Fibroblast of lung (primary cell): ENCODE measurements around the gene TEDC1. TPM values are rescaled to one million over a fixed set of nuclear protein-coding genes. Genes with fewer than 3 reads are reported as not detected.

ENCODE experiments used
- DNase-seq, 2 donors: peaks; one replicate each; pipeline versions ENCODE4 v3.0.0 to v3.0.0-alpha.2; 2010; ENCODE audit warnings: low read depth in 2 of 2
- H2AFZ ChIP-seq: 2 replicates; pipeline ENCODE4 v1.5.1; 2012; ENCODE audit warnings: low read length, control low read depth, inconsistent platforms
- H3K27ac ChIP-seq: 2 replicates; pipeline ENCODE4 v1.5.1; 2011; ENCODE audit warnings: low read length, control low read depth; ENCODE audit not compliant: insufficient read depth
- H3K27me3 ChIP-seq: 2 replicates; pipeline ENCODE4 v1.5.1; 2011; ENCODE audit warnings: mild to moderate bottlenecking, low read length; ENCODE audit not compliant: control insufficient read depth, insufficient read depth
- H3K36me3 ChIP-seq: 2 replicates; pipeline ENCODE4 v1.5.1; 2011; ENCODE audit warnings: low read length; ENCODE audit not compliant: control insufficient read depth, insufficient read depth
- H3K4me1 ChIP-seq: 2 replicates; pipeline ENCODE4 v1.5.1; 2011; ENCODE audit warnings: low read length; ENCODE audit not compliant: control insufficient read depth, insufficient read depth; ENCODE audit errors: extremely low read depth
- H3K4me2 ChIP-seq: 2 replicates; pipeline ENCODE4 v1.5.1; 2011; ENCODE audit warnings: low read length, control low read depth; ENCODE audit not compliant: insufficient read depth; ENCODE audit errors: extremely low read depth
- H3K4me3 ChIP-seq, 4 experiments: fragments of 200-600 bp in 1 of 4; sonication (generic) in 1 of 4; replicated peaks in 1 of 4; 2 replicates each; pipeline ENCODE4 v1.5.1; 2011 to 2016; ENCODE audit warnings: low read length in 4 of 4, low read depth in 3 of 4, mild to moderate bottlenecking in 3 of 4, control low read depth in 2 of 4, inconsistent platforms in 1 of 4, mixed read lengths in 1 of 4; ENCODE audit not compliant: insufficient read depth in 1 of 4; ENCODE audit errors: control extremely low read depth in 1 of 4
- H3K79me2 ChIP-seq: 2 replicates; pipeline ENCODE4 v1.5.1; 2012; ENCODE audit warnings: mild to moderate bottlenecking, low read length, inconsistent platforms; ENCODE audit not compliant: control insufficient read depth, insufficient read depth
- H3K9ac ChIP-seq: 2 replicates; pipeline ENCODE4 v1.5.1; 2011; ENCODE audit warnings: mild to moderate bottlenecking, low read length, control low read depth; ENCODE audit not compliant: insufficient read depth
- H3K9me3 ChIP-seq: 2 replicates; pipeline ENCODE4 v1.5.1; 2012; ENCODE audit warnings: low read depth, low read length; ENCODE audit not compliant: control insufficient read depth, insufficient read depth
- H4K20me1 ChIP-seq: 2 replicates; pipeline ENCODE4 v1.5.1; 2011; ENCODE audit warnings: low read length; ENCODE audit not compliant: control insufficient read depth, insufficient read depth; ENCODE audit errors: extremely low read depth
- EZH2 ChIP-seq: IDR thresholded peaks from 2 replicates; pipeline ENCODE4 v1.5.1; 2012; ENCODE audit warnings: low read length, control low read depth, mild to moderate bottlenecking; ENCODE audit errors: missing control alignments
- polyA plus RNA-seq, 2 donors: library from polyadenylated mRNA; depleted of rRNA in 1 of 2; stranded (reverse) in 1 of 2; unstranded in 1 of 2; fragments of >200 nt; gene quantifications; 2 replicates each; pipeline ENCODE4 v1.2.1, GENCODE V29; 2011 to 2012; ENCODE audit warnings: missing spikeins in 1 of 2
- total RNA-seq: library from RNA; depleted of rRNA; stranded (reverse); fragments of >200 nt; gene quantifications from 2 replicates; pipeline ENCODE4 v1.2.1, GENCODE V29; 2014
- TF ChIP-seq, protein P1 (sequence below), 2 donors: IDR thresholded peaks in 1 of 2; conservative IDR thresholded peaks in 1 of 2; 1 replicate in 1 of 2; 2 replicates in 1 of 2; pipeline ENCODE4 v1.5.1; 2011 to 2012; ENCODE audit warnings: low read length in 2 of 2, control low read depth in 1 of 2, inconsistent platforms in 1 of 2, low read depth in 1 of 2, mild to moderate bottlenecking in 1 of 2

TEDC1 gene
- total and polyA plus RNA-seq, 2 donors (not counting 1 experiment from before 2014, with no cell fraction given) = 0.69 to 2.5 TPM

DNA sequence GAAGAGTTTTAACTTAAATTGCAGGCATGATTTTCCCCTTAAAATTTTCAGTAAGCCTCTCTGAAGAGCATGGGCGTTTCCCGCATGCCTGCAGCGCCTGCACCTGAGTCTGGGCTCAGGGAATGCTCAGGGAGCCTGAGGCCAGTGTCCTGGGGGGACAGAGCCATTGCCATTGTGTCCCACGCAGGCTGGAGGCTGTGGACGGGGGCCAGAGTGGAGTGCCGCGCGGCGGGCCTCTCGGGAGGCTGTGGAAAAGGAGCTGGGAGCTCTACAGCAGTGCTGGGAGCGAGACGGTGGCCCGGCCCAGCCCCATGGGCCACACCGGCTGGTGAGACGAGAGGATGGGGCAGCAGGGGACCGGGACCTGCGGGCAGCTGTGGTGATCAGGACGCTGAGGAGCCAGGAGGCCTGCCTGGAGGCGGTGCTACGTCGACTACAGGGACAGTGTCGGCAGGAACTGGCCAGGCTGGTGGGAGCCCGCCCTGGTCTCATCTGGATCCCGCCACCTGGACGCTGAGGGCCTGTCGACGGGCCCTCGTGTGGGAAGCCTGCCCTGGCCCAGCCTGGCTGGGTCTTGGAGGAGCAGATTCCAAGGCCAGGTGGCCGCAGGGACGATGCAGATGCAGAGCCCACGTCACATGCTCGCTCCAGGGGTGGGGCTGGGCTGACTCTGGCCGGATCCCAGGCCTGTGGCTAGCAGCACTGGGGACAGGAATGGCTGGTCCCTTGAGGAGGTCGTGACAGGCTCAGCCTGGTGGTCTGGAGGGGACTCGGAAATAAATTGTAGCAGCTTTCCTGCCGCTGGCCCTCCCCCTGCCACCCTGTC is 7.6 kb downstream of the TEDC1 start:
- Histone ChIP-seq H3K4me3 (no peak overlapping the region), H3K4me1 (no peaks in the 10 kb centered on the region), H2AFZ (no peak overlapping the region), H3K9me3 (no peaks in the 10 kb centered on the region), H3K27ac (no peak overlapping the region), H4K20me1 (no peaks in the 10 kb centered on the region), H3K79me2 (no peaks in the 10 kb centered on the region), H3K27me3 (no peaks in the 10 kb centered on the region), H3K9ac (no peak overlapping the region), H3K4me2 (no peak overlapping the region), H3K36me3 (no peaks in the 10 kb centered on the region)
- no peak for DNase-seq
- TF ChIP-seq, protein P1, sequence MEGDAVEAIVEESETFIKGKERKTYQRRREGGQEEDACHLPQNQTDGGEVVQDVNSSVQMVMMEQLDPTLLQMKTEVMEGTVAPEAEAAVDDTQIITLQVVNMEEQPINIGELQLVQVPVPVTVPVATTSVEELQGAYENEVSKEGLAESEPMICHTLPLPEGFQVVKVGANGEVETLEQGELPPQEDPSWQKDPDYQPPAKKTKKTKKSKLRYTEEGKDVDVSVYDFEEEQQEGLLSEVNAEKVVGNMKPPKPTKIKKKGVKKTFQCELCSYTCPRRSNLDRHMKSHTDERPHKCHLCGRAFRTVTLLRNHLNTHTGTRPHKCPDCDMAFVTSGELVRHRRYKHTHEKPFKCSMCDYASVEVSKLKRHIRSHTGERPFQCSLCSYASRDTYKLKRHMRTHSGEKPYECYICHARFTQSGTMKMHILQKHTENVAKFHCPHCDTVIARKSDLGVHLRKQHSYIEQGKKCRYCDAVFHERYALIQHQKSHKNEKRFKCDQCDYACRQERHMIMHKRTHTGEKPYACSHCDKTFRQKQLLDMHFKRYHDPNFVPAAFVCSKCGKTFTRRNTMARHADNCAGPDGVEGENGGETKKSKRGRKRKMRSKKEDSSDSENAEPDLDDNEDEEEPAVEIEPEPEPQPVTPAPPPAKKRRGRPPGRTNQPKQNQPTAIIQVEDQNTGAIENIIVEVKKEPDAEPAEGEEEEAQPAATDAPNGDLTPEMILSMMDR (conservative IDR thresholded peaks at IDR 0.05 in 1 of 2, IDR thresholded peaks at IDR 0.05 in 1 of 2; ENCODE audit: low read depth in 1 of 2, low read length in 2 of 2) = no peak
- TF ChIP-seq EZH2 = no peak

DNA sequence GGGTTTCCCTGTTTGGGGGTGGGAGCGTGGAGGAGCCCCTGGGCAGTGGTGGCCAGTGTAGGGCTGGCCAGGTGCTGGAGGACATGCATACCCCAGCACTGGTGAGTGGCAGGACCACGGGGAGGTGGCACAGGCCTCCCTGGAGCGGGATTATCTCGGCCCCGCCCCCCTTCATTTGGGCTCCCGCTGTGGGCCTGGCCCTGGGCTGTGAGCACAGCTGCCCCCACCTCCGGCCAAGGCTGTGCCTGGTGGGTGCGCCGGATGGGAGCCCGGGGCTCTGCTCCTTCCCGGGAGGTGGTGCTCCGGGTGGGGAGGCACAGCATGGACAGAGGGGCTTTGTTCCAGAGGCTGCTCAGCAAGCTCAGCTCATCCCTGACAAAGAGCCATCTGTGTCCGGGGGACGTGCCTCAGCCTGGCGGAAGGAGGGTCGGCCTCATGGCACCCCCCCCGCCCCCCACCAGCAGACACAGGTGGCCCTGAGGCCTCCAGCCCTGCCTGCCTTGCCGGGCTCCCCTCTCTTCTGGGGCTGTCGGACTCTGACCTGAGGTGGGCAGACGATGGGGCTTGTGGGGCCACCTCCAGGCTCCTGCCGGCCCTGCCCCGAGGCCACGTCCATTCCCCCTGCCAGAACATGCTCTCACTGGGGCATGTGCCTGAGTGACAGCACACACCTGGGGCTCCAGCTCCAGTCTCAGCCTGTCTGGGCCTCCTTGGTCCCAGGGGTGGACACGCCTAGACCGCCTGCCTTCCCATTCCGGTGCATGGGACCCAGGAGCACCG is 8.4 kb downstream of the TEDC1 start:
- Histone ChIP-seq H2AFZ (no peak overlapping the region), H3K9me3 (no peaks in the 10 kb centered on the region), H3K4me1 (no peaks in the 10 kb centered on the region), H3K36me3 (no peaks in the 10 kb centered on the region), H4K20me1 (no peaks in the 10 kb centered on the region), H3K4me3 (no peak overlapping the region), H3K27ac (no peak overlapping the region), H3K9ac (no peak overlapping the region), H3K27me3 (no peaks in the 10 kb centered on the region), H3K79me2 (no peaks in the 10 kb centered on the region), H3K4me2 (no peak overlapping the region)
- TF ChIP-seq, protein P1 (conservative IDR thresholded peaks at IDR 0.05 in 1 of 2, IDR thresholded peaks at IDR 0.05 in 1 of 2; ENCODE audit: low read depth in 1 of 2, low read length in 2 of 2) = no peak
- no peak for TF ChIP-seq EZH2
- DNase-seq = no peak

DNA sequence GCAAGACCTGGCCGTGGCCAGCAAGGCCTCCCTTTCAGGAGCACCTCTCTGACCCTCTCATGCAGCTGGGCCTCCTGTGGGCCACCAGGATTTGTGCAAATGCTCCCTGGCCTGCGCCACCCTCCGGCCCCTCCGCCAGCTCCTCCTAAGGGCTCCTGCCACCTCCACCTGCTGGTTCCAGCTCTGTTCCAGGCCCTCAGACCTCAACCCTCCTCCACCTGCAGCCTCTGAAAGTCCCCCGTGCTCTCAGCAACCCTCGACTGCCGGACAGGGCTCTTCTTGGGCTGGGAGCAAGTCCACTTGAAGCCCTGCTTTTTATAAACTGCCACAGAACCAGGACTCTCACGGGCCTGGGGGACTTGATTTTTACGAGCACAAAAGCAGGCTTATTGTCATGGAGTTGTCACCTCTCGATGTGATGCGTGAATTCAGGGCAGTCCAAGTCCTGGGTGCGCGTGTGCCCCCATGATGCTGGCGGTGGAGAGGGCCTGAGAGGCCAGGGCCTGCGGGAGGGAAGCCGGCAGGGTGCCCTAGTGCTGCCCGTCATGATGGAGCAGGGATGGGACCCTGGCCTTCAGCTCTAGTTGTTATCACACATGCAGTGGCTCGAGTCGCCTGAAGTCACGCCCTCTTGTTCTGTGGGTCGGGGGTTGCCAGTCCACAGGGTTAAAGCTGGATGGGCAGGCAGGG is 9.1 kb downstream of the TEDC1 start:
- no peak overlapping the region for H3K9ac ChIP-seq
- no peaks in the 10 kb centered on the region for H3K4me1 ChIP-seq
- H3K4me3 ChIP-seq = no peak overlapping the region
- no peak overlapping the region for H3K4me2 ChIP-seq
- H3K27ac ChIP-seq = no peak overlapping the region
- no peak overlapping the region for H2AFZ ChIP-seq
- no peaks in the 10 kb centered on the region for H4K20me1 ChIP-seq
- no peaks in the 10 kb centered on the region for H3K9me3 ChIP-seq
- DNase-seq = no peak
- TF ChIP-seq, protein P1 (conservative IDR thresholded peaks at IDR 0.05 in 1 of 2, IDR thresholded peaks at IDR 0.05 in 1 of 2; ENCODE audit: low read depth in 1 of 2, low read length in 2 of 2) = no peak
- TF ChIP-seq EZH2 = no peak
- H3K36me3 ChIP-seq = no peaks in the 10 kb centered on the region
- no peaks in the 10 kb centered on the region for H3K79me2 ChIP-seq
- no peaks in the 10 kb centered on the region for H3K27me3 ChIP-seq
